ENCODE results near the gene ZNHIT1. TPM values are rescaled to one million over a fixed set of nuclear protein-coding genes. Genes with fewer than 3 reads are reported as not detected.

ZNHIT1 gene
- total RNA-seq, 2 donors from 2014 or later = 75.2 to 109 TPM

DNA sequence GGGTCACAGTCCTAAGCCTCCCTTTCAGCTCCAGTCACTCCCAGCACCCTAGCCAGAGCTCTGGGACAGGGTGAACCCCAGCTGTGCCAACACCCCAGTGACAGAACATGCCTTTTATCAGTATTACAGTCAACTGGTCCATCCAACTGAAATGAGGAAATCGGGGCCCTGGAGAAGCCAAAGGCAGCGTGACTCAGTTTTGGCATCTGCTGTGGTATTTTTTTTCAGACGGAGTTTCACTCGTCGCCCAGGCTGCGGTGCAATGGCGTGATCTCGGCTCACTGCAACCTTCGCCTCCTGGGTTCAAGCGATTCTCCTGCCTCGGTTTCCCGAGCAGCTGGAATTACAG lies 23.0 kb downstream of the ZNHIT1 start:
- H3K27me3 ChIP-seq (replicated peaks; ENCODE audit: insufficient read depth) = no peaks in the 10 kb centered on the region
- H3K9me3 ChIP-seq = no peaks in the 10 kb centered on the region
- 91% methylated on average over 12 of the region's 12 CpGs for WGBS
- H3K4me3 ChIP-seq = no peak overlapping the region
- no peak overlapping the region for H3K27ac ChIP-seq
- no peaks in the 10 kb centered on the region for H3K4me1 ChIP-seq (replicated peaks)
- H3K36me3 ChIP-seq = peaks cover 0 to 9% of the 10 kb centered on the region in 2 donors
- TF ChIP-seq POLR2AphosphoS5 (IDR thresholded peaks at IDR 0.05) = no peak
- DNase-seq (ENCODE audit: low spot score) = no peak
- intact Hi-C loops (cut with DNase I) = no loop called here

DNA sequence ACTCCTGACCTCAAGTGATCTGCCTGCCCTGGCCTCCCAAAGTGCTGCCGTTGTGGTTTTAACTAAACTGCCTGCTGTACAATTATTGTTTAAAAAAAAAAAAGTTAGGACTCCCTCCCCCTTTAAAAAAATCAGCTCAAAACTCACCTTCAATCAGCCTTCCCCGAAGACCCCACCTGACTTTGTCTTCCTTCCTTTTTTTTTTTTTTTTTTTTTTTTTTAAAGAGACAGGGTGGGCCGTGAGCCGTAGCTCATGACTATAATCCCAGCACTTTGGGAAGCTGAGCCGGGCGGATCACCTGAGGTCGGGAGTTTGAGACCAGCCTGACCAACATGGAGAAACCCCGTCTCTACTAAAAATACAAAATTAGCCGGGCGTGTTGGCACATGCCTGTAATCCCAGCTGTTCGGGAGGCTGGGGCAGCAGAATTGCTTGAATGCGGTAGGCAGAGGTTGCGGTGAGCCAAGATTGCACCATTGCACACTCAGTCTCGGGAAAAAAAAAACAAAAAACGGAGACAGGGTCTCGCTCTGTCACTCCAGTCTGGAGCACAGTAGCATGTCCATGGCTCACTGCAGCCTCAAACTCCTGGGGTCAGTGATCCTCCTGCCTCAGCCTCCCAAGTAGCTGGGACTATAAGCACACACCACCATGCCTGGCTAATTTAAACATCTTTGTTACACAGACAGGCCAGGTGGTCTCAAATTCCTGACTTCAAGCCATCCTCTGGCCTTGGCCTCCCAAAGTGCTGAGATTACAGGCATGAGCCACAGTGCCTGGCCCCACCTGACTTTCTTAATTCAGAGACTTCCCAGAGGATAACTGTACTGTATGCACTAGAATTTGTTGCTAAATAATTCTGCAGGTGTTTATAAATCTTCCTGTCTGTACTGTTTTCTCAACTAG lies 23.7 kb downstream of the ZNHIT1 start:
- no peak for TF ChIP-seq POLR2AphosphoS5 (IDR thresholded peaks at IDR 0.05)
- TF ChIP-seq POLR2A (IDR thresholded peaks at IDR 0.05) = no peak
- no peak for TF ChIP-seq CTCF (IDR thresholded peaks at IDR 0.05)
- H3K27me3 ChIP-seq (replicated peaks; ENCODE audit: insufficient read depth) = no peaks in the 10 kb centered on the region
- intact Hi-C loops (cut with DNase I) = no loop called here
- 62% methylated on average over 16 of the region's 16 CpGs for WGBS
- no peak overlapping the region for H3K27ac ChIP-seq
- peaks cover 0 to 9% of the 10 kb centered on the region in 2 donors for H3K36me3 ChIP-seq
- H3K4me1 ChIP-seq (replicated peaks) = no peaks in the 10 kb centered on the region
- no peaks in the 10 kb centered on the region for H3K9me3 ChIP-seq
- no peak overlapping the region for H3K4me3 ChIP-seq
- DNase-seq (ENCODE audit: low spot score) = no peak

DNA sequence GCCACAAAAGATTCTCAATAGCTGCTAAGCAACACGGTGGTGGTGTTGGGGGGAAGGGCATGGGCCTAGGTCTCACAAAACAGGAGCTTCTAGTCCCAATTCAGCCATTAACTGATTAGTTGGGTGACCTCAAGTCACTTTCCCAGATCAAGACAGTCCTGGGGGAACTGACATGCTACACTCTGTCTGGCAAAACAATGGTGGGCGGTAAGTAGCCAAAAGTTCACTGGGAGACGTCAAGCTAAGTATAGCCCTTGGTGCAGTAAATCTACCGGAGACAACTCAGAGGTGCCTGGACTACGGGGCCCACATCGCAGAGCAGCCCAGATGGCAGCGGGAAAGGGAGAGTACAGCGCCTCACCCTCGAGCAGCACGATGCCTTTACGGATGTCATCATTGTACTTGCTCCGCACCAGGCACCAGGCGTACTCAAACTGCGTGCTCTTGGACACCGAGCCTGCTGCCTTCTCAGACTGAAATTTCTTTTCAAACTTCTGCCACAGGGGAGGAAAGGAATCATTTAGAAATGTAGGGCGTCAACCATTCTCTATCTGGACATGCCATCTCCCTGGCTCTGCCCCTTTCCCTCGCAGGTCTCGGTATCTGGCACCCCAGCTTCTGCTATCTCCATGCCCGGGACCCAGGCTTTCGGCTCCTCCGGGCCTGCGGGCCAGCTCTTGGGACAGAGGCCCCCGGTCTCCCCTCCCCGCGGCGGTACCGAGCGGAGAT lies 25.8 kb downstream of the ZNHIT1 start:
- TF ChIP-seq POLR2A (IDR thresholded peaks at IDR 0.05) = no peak
- no peak for TF ChIP-seq CTCF (IDR thresholded peaks at IDR 0.05)
- no peak for TF ChIP-seq POLR2AphosphoS5 (IDR thresholded peaks at IDR 0.05)
- DNase-seq (ENCODE audit: low spot score) = no peak
- intact Hi-C loops (cut with DNase I) = loop anchor here (2.0 kb wide), 1 partner anchor 27 kb away; the partner anchor contains the start of gene PLOD3
- no peaks in the 10 kb centered on the region for H3K9me3 ChIP-seq
- peak overlapping the region; percentile 54 to 78 for H3K4me3 ChIP-seq
- H3K27ac ChIP-seq = peak overlapping the region; percentile 97
- H3K36me3 ChIP-seq = peaks cover 0 to 9% of the 10 kb centered on the region in 2 donors
- H3K4me1 ChIP-seq (replicated peaks) = no peaks in the 10 kb centered on the region
- no peaks in the 10 kb centered on the region for H3K27me3 ChIP-seq (replicated peaks; ENCODE audit: insufficient read depth)
- WGBS = 20% methylated on average over 28 of the region's 28 CpGs

DNA sequence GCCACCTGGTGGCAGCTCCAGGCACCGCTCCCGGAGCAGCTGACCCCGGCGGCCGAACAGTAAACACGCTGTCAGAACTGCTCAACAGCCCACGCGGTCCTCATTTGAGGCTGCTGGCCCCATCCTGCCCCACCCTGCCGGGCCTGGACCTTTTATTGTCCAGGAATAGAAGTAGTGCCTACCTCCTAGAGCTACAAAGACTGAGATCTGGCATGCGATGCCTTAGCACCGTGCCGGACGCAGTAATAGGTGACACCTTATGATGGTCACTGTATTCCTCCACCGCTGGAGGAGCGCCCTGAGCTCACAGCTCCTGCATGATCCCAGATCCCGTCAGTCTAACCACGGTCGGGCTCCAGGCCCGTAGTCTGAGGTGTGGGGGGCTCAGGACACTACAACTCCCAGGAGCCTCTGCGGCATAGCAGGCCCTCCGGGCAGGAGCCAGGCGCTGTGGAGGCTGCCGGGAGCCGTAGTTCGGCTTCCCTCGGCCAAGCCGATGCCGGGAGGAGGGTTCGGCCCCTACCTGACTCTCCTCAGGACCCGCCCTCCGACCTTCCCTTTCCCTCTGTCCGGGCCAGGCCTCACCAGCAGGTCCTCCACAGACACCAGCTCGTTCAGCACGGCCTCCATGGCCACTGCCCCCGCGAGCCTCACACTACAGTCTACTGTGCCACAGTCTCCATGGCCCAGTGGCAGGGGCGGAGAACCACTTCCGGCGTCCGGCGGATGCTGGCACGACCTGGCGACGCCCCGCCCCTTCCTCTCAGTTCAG lies 26.6 kb downstream of the ZNHIT1 start, which contains the start of gene FIS1:
Gene FIS1, minus strand, starts transcription at position 707 of the 772 bp plus-strand sequence. Its CDS starts 77 bp downstream, at position 630.
- Histone ChIP-seq H3K36me3 (peaks cover 0 to 7% of the 10 kb centered on the region in 2 donors), H3K9me3 (no peaks in the 10 kb centered on the region), H3K4me3 (peak within 1 kb of the TSS; percentile 54 to 78), H3K27me3 (replicated peaks; ENCODE audit: insufficient read depth) (no peaks in the 10 kb centered on the region), H3K27ac (peak within 1 kb of the TSS; percentile 97), H3K4me1 (replicated peaks) (no peaks in the 10 kb centered on the region)
- 0% methylated on average over 40 of the region's 45 CpGs for WGBS
- peak; percentile 92 for DNase-seq (ENCODE audit: low spot score)
- TF ChIP-seq POLR2AphosphoS5 (IDR thresholded peaks at IDR 0.05) (peak; percentile 86), CTCF (IDR thresholded peaks at IDR 0.05) (peak; percentile 83 to 96 (median 90)), POLR2A (IDR thresholded peaks at IDR 0.05) (peak; percentile 54)
- intact Hi-C loops (cut with DNase I) = loop anchor here (2.0 kb wide), 1 partner anchor 28 kb away; the partner anchor contains the start of gene PLOD3

All from prostate gland (tissue), 2 donors.